WTC11 (cell line): Measurements from ENCODE around the gene KLB. TPM values are rescaled to one million over a fixed set of nuclear protein-coding genes. Genes with fewer than 3 reads are reported as not detected.

Experiments used
- ATAC-seq: fragments of 200-7000 bp; cut with Tn5 transposase; 2 replicates; pipeline ENCODE4 v1.10.0; 2021; ENCODE audit warnings: mild to moderate bottlenecking, moderate library complexity
- CTCF ChIA-PET: fragments of 300-600 bp; sonication (Branson Sonifier 250); formaldehyde crosslinking; loops from one replicate; lab custom pipeline; 2021; ENCODE audit warnings: antibody characterized with exemption; lab: Charles Lee
- POLR2A ChIA-PET: fragments of 350-600 bp; sonication (Branson Sonifier 250); formaldehyde crosslinking; loops from one replicate; lab custom pipeline; 2021; ENCODE audit warnings: antibody characterized with exemption; lab: Charles Lee
- DNase-seq: peaks from one replicate; pipeline ENCODE4 v3.0.0; 2021; ENCODE audit warnings: low spot score
- H3K27ac Mint-ChIP-seq: 2 replicates; pipeline ENCODE4 v1.8.0; 2021; ENCODE audit warnings: mixed read lengths
- H3K27me3 Mint-ChIP-seq: 2 replicates; pipeline ENCODE4 v1.8.0; 2021; ENCODE audit warnings: low read depth, mild to moderate bottlenecking, moderate library complexity, mixed read lengths
- H3K36me3 Mint-ChIP-seq: 2 replicates; pipeline ENCODE4 v1.8.0; 2021; ENCODE audit warnings: mixed read lengths
- H3K4me1 Mint-ChIP-seq: 2 replicates; pipeline ENCODE4 v1.8.0; 2022; ENCODE audit warnings: mixed read lengths
- H3K4me3 Mint-ChIP-seq: 2 replicates; pipeline ENCODE4 v1.8.0; 2021; ENCODE audit warnings: mild to moderate bottlenecking, moderate library complexity, mixed read lengths
- H3K9me3 Mint-ChIP-seq: 2 replicates; pipeline ENCODE4 v1.8.0; 2021; ENCODE audit warnings: mixed read lengths
- FOXK1 ChIP-seq: sonication (generic); formaldehyde crosslinking; IDR thresholded peaks from 2 replicates; pipeline ENCODE4 v1.8.0; 2022; ENCODE audit warnings: mild to moderate bottlenecking, moderate library complexity, missing genetic modification reagents
- JAZF1 ChIP-seq: fragments of 250-450 bp; sonication (Bioruptor Pico); IDR thresholded peaks from 2 replicates; pipeline ENCODE4 v1.9.0; 2021; ENCODE audit warnings: moderate library complexity, mild to moderate bottlenecking, inconsistent platforms
- NR1H2 ChIP-seq: sonication (generic); formaldehyde crosslinking; IDR thresholded peaks from 2 replicates; pipeline ENCODE4 v1.9.0; 2021; ENCODE audit warnings: mild to moderate bottlenecking, moderate library complexity, missing genetic modification reagents
- OVOL2 ChIP-seq: fragments of 250-450 bp; sonication (Bioruptor Pico); IDR thresholded peaks from 2 replicates; pipeline ENCODE4 v1.9.0; 2021; ENCODE audit warnings: mild to moderate bottlenecking, borderline replicate concordance
- PRRX2 ChIP-seq: fragments of 250-450 bp; sonication (Bioruptor Pico); IDR thresholded peaks from 2 replicates; pipeline ENCODE4 v1.8.0; 2021; ENCODE audit warnings: mild to moderate bottlenecking
- SMAD3 ChIP-seq: sonication (generic); formaldehyde crosslinking; IDR thresholded peaks from 2 replicates; pipeline ENCODE4 v1.8.0; 2022; ENCODE audit warnings: missing genetic modification reagents, mild to moderate bottlenecking, borderline replicate concordance
- SP1 ChIP-seq: sonication (generic); formaldehyde crosslinking; conservative IDR thresholded peaks from 2 replicates; pipeline ENCODE4 v1.8.1; 2022; ENCODE audit warnings: missing genetic modification reagents
- ZNF219 ChIP-seq: sonication (generic); formaldehyde crosslinking; IDR thresholded peaks from 2 replicates; pipeline ENCODE4 v1.8.0; 2023; ENCODE audit warnings: missing genetic modification reagents, mild to moderate bottlenecking, borderline replicate concordance
- ZNF423 ChIP-seq: fragments of 250-450 bp; sonication (Bioruptor Pico); IDR thresholded peaks from 2 replicates; pipeline ENCODE4 v2.1.2; 2022; ENCODE audit warnings: mild to moderate bottlenecking, moderate library complexity
- total RNA-seq: library from RNA; stranded (reverse); gene quantifications from 3 replicates; pipeline ENCODE4 v1.2.3, GENCODE V29; 2021
- TF ChIP-seq, protein P1 (sequence below): sonication (generic); formaldehyde crosslinking; IDR thresholded peaks from 2 replicates; pipeline ENCODE4 v1.8.1; 2023; ENCODE audit warnings: mild to moderate bottlenecking, moderate library complexity, missing genetic modification reagents
- TF ChIP-seq, protein P2 (sequence below): sonication (generic); formaldehyde crosslinking; IDR thresholded peaks from 2 replicates; pipeline ENCODE4 v1.8.1; 2023; ENCODE audit warnings: mild to moderate bottlenecking, missing genetic modification reagents, moderate library complexity
- TF ChIP-seq, protein P3 (sequence below): sonication (generic); formaldehyde crosslinking; IDR thresholded peaks from 2 replicates; pipeline ENCODE4 v1.8.1; 2023; ENCODE audit warnings: mild to moderate bottlenecking, missing genetic modification reagents
- TF ChIP-seq, protein P4 (sequence below): sonication (generic); formaldehyde crosslinking; conservative IDR thresholded peaks from 2 replicates; pipeline ENCODE4 v1.8.1; 2023; ENCODE audit warnings: mild to moderate bottlenecking, low read depth, missing genetic modification reagents, moderate library complexity
- TF ChIP-seq, protein P5 (sequence below): sonication (generic); formaldehyde crosslinking; IDR thresholded peaks from 2 replicates; pipeline ENCODE4 v1.8.1; 2022; ENCODE audit warnings: missing genetic modification reagents, borderline replicate concordance
- TF ChIP-seq, protein P6 (sequence below): sonication (generic); formaldehyde crosslinking; IDR thresholded peaks from 2 replicates; pipeline ENCODE4 v1.8.1; 2022; ENCODE audit warnings: mild to moderate bottlenecking, moderate library complexity, missing genetic modification reagents
- TF ChIP-seq, protein P7 (sequence below): fragments of 250-450 bp; sonication (Bioruptor Pico); IDR thresholded peaks from 2 replicates; pipeline ENCODE4 v1.8.0; 2021; ENCODE audit warnings: mild to moderate bottlenecking
- TF ChIP-seq, protein P8 (sequence below): sonication (generic); formaldehyde crosslinking; IDR thresholded peaks from 2 replicates; pipeline ENCODE4 v1.8.0; 2023; ENCODE audit warnings: missing genetic modification reagents, mild to moderate bottlenecking, borderline replicate concordance

The KLB gene
- total RNA-seq, 1 experiment from 2014 or later: not detected

DNA sequence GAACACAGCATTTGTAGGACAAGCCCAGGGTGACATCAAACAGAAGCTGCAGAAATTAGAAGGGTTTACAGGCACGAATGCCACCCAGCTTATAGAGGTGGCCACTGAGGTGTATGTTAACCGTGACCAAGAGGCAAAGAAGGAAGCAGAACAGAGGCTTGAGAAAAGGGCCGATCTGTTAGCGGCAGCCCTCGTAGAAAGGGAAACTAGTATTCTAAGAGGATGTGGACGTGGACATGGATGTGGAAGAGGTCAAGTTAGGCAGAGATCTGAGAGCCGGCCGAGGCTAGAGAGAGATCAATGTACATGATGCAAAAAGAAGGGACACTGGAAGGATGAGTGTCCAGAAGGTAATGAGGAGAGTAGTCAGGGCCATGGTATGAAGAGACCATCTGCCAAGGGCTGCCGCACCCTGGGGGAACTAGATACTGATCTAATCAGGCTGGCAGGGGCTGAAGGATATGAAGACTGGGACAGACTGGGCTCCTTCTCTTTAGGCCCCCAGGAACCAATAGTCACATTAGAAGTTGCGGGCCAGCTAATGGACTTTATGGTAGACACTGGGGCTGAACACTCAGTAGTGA is 79.6 kb downstream of the KLB start:
- Mint-ChIP-seq H3K4me1 (no peaks in the 10 kb centered on the region), H3K27ac (no peak overlapping the region), H3K27me3 (no peaks in the 10 kb centered on the region), H3K4me3 (no peak overlapping the region), H3K36me3 (peaks cover 8% of the 10 kb centered on the region), H3K9me3 (peaks cover 10% of the 10 kb centered on the region)
- ATAC-seq (no peak), DNase-seq (no peak)
- POLR2A ChIA-PET: no interaction called here
- TF ChIP-seq, protein P1, sequence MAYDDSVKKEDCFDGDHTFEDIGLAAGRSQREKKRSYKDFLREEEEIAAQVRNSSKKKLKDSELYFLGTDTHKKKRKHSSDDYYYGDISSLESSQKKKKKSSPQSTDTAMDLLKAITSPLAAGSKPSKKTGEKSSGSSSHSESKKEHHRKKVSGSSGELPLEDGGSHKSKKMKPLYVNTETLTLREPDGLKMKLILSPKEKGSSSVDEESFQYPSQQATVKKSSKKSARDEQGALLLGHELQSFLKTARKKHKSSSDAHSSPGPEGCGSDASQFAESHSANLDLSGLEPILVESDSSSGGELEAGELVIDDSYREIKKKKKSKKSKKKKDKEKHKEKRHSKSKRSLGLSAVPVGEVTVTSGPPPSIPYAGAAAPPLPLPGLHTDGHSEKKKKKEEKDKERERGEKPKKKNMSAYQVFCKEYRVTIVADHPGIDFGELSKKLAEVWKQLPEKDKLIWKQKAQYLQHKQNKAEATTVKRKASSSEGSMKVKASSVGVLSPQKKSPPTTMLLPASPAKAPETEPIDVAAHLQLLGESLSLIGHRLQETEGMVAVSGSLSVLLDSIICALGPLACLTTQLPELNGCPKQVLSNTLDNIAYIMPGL (CRISPR knock-in tag): no peak
- TF ChIP-seq OVOL2 (CRISPR knock-in tag) (no peak), ZNF423 (CRISPR knock-in tag) (no peak), SMAD3 (CRISPR knock-in tag) (no peak), NR1H2 (CRISPR knock-in tag) (no peak), SP1 (CRISPR knock-in tag) (no peak), PRRX2 (CRISPR knock-in tag) (no peak), JAZF1 (no peak)
- TF ChIP-seq, protein P2, sequence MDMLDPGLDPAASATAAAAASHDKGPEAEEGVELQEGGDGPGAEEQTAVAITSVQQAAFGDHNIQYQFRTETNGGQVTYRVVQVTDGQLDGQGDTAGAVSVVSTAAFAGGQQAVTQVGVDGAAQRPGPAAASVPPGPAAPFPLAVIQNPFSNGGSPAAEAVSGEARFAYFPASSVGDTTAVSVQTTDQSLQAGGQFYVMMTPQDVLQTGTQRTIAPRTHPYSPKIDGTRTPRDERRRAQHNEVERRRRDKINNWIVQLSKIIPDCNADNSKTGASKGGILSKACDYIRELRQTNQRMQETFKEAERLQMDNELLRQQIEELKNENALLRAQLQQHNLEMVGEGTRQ (CRISPR knock-in tag): no peak
- TF ChIP-seq, protein P3, sequence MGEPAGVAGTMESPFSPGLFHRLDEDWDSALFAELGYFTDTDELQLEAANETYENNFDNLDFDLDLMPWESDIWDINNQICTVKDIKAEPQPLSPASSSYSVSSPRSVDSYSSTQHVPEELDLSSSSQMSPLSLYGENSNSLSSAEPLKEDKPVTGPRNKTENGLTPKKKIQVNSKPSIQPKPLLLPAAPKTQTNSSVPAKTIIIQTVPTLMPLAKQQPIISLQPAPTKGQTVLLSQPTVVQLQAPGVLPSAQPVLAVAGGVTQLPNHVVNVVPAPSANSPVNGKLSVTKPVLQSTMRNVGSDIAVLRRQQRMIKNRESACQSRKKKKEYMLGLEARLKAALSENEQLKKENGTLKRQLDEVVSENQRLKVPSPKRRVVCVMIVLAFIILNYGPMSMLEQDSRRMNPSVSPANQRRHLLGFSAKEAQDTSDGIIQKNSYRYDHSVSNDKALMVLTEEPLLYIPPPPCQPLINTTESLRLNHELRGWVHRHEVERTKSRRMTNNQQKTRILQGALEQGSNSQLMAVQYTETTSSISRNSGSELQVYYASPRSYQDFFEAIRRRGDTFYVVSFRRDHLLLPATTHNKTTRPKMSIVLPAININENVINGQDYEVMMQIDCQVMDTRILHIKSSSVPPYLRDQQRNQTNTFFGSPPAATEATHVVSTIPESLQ (CRISPR knock-in tag): no peak
- TF ChIP-seq, protein P4, sequence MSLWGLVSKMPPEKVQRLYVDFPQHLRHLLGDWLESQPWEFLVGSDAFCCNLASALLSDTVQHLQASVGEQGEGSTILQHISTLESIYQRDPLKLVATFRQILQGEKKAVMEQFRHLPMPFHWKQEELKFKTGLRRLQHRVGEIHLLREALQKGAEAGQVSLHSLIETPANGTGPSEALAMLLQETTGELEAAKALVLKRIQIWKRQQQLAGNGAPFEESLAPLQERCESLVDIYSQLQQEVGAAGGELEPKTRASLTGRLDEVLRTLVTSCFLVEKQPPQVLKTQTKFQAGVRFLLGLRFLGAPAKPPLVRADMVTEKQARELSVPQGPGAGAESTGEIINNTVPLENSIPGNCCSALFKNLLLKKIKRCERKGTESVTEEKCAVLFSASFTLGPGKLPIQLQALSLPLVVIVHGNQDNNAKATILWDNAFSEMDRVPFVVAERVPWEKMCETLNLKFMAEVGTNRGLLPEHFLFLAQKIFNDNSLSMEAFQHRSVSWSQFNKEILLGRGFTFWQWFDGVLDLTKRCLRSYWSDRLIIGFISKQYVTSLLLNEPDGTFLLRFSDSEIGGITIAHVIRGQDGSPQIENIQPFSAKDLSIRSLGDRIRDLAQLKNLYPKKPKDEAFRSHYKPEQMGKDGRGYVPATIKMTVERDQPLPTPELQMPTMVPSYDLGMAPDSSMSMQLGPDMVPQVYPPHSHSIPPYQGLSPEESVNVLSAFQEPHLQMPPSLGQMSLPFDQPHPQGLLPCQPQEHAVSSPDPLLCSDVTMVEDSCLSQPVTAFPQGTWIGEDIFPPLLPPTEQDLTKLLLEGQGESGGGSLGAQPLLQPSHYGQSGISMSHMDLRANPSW (CRISPR knock-in tag): no peak
- TF ChIP-seq, protein P5, sequence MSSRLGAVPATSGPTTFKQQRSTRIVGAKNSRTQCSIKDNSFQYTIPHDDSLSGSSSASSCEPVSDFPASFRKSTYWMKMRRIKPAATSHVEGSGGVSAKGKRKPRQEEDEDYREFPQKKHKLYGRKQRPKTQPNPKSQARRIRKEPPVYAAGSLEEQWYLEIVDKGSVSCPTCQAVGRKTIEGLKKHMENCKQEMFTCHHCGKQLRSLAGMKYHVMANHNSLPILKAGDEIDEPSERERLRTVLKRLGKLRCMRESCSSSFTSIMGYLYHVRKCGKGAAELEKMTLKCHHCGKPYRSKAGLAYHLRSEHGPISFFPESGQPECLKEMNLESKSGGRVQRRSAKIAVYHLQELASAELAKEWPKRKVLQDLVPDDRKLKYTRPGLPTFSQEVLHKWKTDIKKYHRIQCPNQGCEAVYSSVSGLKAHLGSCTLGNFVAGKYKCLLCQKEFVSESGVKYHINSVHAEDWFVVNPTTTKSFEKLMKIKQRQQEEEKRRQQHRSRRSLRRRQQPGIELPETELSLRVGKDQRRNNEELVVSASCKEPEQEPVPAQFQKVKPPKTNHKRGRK (CRISPR knock-in tag): no peak
- TF ChIP-seq, protein P6, sequence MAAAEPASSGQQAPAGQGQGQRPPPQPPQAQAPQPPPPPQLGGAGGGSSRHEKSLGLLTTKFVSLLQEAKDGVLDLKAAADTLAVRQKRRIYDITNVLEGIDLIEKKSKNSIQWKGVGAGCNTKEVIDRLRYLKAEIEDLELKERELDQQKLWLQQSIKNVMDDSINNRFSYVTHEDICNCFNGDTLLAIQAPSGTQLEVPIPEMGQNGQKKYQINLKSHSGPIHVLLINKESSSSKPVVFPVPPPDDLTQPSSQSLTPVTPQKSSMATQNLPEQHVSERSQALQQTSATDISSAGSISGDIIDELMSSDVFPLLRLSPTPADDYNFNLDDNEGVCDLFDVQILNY (CRISPR knock-in tag): no peak
- CTCF ChIA-PET: no interaction called here

DNA sequence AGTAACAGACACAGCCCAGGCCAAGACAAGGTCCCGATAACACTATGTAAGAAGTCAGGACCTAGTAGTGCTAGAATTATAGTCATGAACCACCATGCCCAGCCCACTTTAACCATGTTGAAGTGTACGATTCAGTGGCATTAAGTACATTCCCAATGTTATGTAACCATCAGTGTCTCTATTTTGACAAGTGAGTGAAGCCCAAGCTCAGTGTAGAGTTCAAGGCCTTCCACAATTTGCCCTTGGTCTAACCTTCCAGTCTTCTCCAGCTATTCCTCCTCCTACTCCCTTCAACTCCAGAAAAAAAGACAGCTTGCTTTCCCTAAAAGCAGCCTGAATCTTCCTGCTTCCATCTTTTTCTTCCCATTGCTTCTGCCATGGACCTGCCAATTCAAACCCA is 83.6 kb downstream of the KLB start:
- Mint-ChIP-seq H3K9me3 (no peaks in the 10 kb centered on the region), H3K27ac (no peak overlapping the region), H3K4me1 (no peaks in the 10 kb centered on the region), H3K27me3 (no peaks in the 10 kb centered on the region), H3K4me3 (no peak overlapping the region), H3K36me3 (no peaks in the 10 kb centered on the region)
- ChIA-PET POLR2A (no interaction called here), CTCF (interaction anchor here (2.0 kb wide), 1 partner anchor 21 kb away, joined by 7 read pairs; no protein-coding TSS in a partner anchor)
- no peak for ATAC-seq
- TF ChIP-seq, protein P7, sequence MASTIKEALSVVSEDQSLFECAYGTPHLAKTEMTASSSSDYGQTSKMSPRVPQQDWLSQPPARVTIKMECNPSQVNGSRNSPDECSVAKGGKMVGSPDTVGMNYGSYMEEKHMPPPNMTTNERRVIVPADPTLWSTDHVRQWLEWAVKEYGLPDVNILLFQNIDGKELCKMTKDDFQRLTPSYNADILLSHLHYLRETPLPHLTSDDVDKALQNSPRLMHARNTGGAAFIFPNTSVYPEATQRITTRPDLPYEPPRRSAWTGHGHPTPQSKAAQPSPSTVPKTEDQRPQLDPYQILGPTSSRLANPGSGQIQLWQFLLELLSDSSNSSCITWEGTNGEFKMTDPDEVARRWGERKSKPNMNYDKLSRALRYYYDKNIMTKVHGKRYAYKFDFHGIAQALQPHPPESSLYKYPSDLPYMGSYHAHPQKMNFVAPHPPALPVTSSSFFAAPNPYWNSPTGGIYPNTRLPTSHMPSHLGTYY (CRISPR knock-in tag): no peak
- TF ChIP-seq FOXK1 (no peak), ZNF219 (CRISPR knock-in tag) (no peak)
- TF ChIP-seq, protein P8, sequence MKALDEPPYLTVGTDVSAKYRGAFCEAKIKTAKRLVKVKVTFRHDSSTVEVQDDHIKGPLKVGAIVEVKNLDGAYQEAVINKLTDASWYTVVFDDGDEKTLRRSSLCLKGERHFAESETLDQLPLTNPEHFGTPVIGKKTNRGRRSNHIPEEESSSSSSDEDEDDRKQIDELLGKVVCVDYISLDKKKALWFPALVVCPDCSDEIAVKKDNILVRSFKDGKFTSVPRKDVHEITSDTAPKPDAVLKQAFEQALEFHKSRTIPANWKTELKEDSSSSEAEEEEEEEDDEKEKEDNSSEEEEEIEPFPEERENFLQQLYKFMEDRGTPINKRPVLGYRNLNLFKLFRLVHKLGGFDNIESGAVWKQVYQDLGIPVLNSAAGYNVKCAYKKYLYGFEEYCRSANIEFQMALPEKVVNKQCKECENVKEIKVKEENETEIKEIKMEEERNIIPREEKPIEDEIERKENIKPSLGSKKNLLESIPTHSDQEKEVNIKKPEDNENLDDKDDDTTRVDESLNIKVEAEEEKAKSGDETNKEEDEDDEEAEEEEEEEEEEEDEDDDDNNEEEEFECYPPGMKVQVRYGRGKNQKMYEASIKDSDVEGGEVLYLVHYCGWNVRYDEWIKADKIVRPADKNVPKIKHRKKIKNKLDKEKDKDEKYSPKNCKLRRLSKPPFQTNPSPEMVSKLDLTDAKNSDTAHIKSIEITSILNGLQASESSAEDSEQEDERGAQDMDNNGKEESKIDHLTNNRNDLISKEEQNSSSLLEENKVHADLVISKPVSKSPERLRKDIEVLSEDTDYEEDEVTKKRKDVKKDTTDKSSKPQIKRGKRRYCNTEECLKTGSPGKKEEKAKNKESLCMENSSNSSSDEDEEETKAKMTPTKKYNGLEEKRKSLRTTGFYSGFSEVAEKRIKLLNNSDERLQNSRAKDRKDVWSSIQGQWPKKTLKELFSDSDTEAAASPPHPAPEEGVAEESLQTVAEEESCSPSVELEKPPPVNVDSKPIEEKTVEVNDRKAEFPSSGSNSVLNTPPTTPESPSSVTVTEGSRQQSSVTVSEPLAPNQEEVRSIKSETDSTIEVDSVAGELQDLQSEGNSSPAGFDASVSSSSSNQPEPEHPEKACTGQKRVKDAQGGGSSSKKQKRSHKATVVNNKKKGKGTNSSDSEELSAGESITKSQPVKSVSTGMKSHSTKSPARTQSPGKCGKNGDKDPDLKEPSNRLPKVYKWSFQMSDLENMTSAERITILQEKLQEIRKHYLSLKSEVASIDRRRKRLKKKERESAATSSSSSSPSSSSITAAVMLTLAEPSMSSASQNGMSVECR (CRISPR knock-in tag): no peak
- DNase-seq: no peak
